GM12872 (cell line): ENCODE measurements around the gene MED22.

ENCODE experiments used
- TF ChIP-seq, protein P1 (sequence below): IDR thresholded peaks from 3 replicates; pipeline ENCODE4 v1.5.1; 2011; ENCODE audit warnings: low read depth, mild to moderate bottlenecking, low read length, moderate library complexity; ENCODE audit not compliant: insufficient read depth

MED22 gene

DNA sequence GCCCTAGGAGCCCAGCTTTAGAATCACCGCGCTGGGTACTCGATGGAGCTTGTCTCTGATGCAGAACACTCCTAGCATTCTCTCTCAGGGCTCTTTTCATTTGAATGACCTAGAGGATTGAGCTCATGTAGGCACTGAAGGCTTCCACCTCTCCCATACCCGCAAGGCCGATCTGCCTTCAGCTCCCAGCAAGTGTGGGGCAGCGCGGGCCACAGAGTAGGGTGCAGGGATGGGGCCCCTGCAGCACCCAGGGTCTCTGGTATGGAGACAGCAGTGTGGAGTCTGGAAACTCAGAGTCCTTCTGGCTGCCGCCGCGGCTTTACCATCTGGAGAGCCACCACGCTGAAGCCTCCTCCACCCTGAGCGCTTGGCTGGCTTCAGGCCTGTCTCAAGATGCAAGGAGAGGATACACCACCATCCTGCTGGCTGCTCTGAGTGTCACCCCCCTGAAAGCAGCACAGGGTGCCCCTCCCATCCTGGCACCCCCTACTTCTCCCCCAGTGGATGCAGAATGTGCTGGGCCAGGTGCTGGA lies 41.2 kb upstream of the MED22 start:
- TF ChIP-seq, protein P1, sequence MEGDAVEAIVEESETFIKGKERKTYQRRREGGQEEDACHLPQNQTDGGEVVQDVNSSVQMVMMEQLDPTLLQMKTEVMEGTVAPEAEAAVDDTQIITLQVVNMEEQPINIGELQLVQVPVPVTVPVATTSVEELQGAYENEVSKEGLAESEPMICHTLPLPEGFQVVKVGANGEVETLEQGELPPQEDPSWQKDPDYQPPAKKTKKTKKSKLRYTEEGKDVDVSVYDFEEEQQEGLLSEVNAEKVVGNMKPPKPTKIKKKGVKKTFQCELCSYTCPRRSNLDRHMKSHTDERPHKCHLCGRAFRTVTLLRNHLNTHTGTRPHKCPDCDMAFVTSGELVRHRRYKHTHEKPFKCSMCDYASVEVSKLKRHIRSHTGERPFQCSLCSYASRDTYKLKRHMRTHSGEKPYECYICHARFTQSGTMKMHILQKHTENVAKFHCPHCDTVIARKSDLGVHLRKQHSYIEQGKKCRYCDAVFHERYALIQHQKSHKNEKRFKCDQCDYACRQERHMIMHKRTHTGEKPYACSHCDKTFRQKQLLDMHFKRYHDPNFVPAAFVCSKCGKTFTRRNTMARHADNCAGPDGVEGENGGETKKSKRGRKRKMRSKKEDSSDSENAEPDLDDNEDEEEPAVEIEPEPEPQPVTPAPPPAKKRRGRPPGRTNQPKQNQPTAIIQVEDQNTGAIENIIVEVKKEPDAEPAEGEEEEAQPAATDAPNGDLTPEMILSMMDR, result no peak

DNA sequence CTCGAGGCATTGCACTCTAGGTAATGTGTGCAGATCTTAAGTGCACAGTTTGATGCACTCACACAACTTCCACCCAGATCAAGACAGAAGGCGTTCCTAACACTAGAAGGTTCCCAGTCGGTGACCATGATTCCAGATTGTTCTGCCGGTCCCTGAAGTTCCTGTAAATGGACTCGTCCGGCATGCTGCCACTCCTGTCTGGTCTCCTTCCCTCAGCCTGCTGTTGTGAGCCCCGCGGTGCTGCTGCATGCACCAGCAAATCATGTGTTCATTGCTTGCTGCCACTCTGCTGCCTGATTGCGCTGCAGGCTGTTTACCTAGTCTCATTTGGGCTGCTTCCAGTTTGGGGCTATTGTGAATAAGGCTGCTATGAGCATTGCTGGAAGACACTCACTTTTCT lies 39.7 kb upstream of the MED22 start:
- TF ChIP-seq, protein P1, result no peak

DNA sequence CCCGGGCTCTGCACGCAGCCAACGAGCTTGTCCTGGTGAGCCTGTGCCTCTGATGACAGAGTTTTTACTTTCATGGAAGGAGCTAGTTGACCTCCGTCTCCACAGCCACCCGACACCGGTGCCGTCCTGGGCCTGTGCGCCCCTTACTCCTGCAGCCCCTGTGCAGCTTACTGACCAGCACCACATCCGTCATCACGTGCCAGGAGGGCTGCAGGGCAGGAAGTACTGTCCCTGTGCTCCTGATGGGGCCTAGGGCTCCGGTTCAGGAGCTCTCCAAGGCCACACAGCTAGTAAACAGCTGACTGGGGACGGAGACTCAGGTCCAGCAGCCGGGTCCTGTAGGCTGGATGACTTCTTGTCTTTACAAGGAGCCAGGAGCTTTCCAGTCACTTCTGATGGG lies 38.4 kb upstream of the MED22 start:
- TF ChIP-seq, protein P1, result no peak

DNA sequence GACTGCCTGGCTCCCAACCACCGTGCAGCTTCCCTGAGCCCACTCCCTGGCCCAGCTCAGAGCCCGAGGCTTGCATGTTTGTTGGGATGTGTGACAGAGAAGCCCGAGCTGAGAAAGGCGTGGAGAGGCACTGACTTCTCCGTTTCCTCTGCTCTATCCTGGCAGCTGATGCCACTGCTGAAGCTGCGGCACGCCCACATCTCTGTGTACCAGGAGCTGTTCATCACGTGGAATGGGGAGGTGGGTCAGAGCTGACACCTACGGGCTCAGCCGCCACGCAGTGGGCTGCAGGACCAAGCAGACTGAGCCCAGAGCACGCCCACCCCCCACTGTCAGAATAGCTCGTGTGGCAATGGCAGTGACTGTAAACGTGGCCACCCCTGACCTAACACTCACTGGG lies 37.5 kb upstream of the MED22 start:
- TF ChIP-seq, protein P1, result no peak

DNA sequence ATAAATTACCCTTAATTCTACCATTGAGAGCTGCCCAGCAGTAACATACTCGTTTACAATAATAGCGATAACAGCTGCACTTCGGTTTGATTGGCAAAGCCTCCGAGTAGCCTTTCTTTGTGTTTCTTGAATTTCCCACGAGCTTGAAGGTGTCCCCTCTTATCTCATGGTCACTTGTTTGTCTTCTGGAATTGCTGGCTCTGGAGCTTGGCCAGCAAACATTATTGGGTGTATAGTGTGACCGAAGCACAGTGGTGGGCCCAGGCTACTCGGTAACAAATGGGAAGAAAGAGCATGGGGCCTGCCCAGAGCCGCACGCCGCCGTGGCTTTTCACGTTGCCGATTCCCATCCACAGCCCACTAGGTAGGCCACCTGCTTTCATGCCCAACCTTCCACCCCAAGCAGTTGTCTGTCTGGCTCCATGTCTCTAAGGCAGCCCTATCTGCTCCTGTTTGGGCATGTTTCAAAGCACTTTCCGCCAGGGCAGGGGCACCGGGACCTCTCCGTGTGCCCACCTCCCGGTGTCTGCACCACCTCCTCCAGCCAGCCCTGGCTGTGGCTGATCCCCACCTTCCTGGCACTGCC lies 36.9 kb upstream of the MED22 start:
- TF ChIP-seq, protein P1, result no peak

DNA sequence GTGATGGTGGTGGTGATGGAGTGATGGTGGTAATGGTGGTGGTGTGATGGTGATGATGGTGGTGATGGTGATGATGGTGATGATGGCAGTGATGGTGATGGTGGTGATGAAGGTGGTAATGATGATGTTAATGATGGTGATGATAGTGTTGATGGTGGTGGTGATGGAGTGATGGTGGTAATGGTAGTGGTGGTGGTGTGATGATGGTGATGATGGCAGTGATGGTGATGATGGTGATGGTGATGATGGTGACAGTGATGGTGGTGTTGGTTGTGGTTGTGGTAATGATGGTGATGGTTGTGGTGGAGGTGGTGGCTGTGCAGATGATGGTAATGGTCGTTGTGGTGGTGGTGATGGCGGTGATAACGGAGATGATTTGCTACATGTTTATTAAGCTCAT lies 35.5 kb upstream of the MED22 start:
- TF ChIP-seq, protein P1, result no peak

DNA sequence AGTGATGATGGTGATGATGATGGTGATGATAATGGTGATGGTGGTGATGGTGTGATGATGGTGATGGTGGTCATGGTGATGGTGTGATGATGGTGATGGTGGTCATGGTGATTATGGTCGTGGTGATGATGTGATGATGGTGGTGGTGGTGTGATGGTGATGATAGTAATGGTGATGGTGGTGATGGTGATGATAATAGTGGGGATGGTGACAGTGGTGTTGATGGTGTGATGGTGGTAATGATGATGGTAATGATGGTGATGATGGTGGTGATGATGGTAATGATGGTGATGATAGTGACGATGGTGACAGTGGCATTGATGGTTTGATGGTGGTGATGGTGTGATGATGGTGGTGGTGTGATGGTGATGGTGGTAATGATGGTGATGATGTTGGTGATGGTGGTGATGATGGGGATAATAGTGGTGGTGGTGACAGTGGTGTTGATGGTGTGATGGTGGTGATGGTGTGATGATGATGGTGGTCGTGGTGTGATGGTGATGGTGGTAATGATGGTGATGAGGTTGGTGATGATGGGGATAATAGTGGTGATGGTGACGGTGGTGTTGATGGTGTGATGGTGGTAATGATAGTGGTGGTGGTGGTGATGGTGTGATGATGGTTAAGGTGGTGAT lies 34.7 kb upstream of the MED22 start:
- TF ChIP-seq, protein P1, result no peak
